SK-N-MC (cell line): ENCODE measurements around the gene DOK1.

Experiments
- EZH2 ChIP-seq: fragments of 200-600 bp; sonication (generic); IDR thresholded peaks from one replicate; pipeline ENCODE4 v1.6.1; 2017; ENCODE audit warnings: antibody characterized with exemption
- FOXP2 ChIP-seq: optimal IDR thresholded peaks from 2 replicates; pipeline ENCODE3; 2011; ENCODE audit warnings: mild to moderate bottlenecking, moderate library complexity; ENCODE audit not compliant: insufficient read depth; ENCODE audit errors: extremely low read length, control extremely low read depth
- POLR2AphosphoS5 ChIP-seq: IDR thresholded peaks from 2 replicates; pipeline ENCODE4 v1.6.1; 2012; ENCODE audit warnings: mild to moderate bottlenecking, low read depth, low read length, borderline replicate concordance

GRCh38 chr2:74542978-74543377, 11.5 kb upstream of the DOK1 start:
- no peak for TF ChIP-seq POLR2AphosphoS5
- TF ChIP-seq EZH2: no peak
- no peak for TF ChIP-seq FOXP2
